NCI-H2227 (cell line): ENCODE results near the gene PSMD14.
A peak's percentile ranks its signal among the peaks of the same experiment; 100 is the strongest.

Experiments
- DNase-seq: peaks from one replicate; lab custom pipeline; 2025; ENCODE audit not compliant: unreplicated experiment; lab: John Stamatoyannopoulos, UW

Gene PSMD14

DNA sequence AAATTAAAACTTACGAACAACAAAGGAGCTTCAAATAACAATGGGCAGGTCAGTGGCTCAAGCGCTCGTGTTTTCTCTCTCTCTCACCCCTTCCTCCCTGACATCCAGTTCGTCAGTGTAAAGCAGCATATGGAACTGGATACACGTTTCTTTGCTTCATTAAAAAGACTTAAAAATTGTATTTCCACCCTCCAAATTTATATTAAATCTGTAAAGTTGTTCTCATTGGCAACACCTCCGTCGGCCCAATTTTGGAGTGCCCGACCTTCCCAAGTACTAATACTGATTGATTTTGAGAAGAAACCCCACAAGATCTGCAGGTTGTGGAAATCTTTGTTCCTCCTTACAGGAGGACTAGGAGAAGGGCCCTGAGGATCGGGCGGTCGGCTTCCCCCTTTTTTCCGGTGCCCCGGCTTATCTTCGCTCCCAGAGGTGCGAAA lies 110.1 kb downstream of the PSMD14 start:
- DNase-seq, result no peak

DNA sequence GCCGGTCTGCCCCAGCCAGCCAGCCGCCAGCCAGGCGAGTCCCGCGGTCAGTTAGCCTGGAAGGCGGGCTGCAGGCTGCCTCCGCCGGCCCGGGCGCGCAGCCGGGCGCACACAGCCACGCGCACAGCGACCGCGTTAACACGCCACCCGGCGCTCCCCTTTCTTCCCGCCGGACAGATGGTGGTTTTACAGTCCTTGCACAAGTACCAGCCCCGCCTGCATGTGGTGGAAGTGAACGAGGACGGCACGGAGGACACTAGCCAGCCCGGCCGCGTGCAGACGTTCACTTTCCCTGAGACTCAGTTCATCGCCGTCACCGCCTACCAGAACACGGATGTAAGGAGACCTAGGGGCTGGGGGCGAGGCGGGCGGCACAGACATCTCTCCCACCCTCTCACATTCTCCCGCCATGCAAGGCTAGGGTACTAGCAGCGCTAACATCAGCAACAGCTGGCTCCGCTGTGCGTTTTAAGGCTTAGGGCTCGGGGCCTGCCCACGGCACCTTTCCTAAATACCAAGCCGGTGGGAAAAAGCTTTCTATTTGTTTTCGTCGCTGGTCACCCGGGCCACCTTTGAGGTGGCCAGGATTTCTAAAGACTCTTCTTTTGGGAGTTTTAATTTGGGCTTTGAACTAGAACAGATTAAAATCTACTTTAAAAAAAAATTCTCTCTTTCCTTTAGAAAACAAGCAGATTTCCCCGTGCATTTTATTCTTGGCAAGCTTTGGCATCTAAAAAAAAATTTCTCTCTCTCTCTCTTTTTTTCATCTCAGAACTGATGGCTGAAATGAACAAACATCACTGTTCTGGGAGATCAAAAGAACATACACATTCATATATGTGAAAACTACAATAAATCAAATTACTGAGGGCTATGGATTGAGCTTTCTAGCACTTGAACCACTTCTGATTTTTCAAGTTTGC lies 110.8 kb downstream of the PSMD14 start:
- peak; percentile 78 for DNase-seq

DNA sequence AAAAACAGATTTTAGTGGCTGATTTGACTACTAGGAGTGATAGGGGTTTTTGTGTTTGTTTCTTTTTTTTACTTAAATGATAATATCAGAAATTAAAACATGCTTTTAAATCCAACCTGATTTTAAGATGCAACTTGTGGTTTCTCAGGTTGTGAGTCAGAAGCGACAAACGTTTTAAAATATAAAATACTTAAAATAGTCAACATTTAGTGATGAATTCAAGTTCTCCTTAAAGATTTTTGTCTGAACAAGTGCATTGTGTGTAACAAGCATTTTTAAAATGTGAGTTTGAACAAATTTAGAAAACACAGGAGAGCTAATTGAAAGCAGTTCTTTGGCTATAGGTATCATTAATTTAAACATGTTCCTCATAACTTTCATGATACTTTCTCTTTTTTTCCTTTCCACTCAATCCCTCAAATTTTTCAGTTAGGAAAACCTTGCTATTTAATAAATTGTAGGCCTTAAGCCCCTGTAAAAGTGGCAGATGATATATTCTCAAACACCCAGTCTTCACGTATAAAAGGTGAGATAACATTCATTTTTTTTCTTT lies 111.5 kb downstream of the PSMD14 start:
- no peak for DNase-seq

DNA sequence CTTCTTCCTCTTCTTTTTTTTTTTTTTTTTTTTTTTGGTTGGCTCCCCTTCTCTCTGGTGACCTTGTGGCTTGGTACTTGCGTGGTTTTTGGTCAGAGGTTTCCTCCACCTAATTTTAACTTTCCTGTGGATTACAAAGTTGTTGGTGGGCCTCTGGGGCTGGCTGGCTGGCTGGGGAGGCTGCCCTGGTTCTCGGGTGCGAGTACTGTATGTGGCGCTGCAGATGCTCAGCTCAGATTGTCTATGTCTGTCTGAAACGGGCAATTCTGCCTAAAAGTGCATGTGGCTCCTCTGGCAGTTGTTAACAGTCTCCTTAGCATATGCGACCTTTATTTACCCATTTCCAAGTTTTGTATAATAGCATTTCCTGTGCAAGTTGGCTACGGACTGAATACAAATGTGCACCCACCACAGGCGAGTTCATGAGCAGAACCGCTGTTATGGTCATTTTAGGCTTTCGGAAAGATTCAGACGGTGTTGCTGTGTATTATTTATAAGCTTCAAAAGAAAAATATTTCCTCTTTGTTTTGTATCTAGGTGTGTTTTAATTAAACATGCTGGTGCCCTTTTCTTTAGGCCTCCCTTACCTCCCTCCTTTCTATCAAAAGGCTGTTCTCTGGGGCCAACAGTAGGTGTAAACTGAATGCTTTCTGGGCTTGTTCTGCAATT lies 112.3 kb downstream of the PSMD14 start:
- no peak for DNase-seq

DNA sequence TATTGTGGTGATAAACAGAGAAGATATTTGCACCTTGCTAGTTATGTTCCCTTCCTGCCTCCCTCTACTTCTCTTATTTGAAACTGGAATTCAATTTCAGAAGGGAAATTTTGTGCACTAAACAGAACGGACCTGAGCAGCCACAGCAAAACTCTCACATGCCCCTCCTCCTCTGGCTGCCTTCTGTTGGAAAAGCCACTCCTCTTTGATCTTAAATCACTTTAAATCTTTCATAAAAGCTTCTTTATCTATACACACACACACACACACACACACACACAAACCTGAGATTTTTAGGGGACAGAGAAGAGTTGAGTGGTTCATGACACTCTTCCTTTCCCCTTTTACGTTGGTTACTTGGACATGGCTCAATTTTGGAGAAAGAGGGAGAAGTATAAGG lies 113.5 kb downstream of the PSMD14 start:
- no peak for DNase-seq

DNA sequence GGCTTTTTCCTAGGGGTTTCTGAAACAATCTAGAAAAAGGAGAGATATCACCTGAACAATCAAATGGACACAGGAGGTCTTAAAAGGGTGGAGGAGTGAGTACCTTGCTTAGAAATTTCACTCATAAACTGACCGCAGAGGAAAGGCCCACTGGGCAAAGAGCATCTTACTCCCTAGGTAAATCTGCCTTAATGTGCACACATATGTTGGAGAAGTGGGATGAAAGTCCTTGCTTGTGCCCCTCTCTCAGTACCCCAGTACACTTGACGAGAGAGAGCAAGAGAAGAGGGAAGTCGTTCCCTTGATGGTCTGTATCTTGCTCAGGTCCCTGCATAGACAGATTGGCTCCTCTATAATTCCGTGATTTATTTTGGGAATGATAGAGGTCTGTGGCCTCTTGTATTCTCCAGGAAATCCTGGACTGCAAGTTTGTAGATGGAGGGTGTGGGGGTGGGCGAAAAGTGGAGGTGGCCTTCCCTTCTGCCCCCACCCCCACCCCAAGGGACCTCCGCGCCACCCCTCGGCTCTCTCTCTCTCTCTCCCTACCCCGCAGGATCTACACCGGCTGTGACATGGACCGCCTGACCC lies 114.7 kb downstream of the PSMD14 start:
- DNase-seq, result no peak

DNA sequence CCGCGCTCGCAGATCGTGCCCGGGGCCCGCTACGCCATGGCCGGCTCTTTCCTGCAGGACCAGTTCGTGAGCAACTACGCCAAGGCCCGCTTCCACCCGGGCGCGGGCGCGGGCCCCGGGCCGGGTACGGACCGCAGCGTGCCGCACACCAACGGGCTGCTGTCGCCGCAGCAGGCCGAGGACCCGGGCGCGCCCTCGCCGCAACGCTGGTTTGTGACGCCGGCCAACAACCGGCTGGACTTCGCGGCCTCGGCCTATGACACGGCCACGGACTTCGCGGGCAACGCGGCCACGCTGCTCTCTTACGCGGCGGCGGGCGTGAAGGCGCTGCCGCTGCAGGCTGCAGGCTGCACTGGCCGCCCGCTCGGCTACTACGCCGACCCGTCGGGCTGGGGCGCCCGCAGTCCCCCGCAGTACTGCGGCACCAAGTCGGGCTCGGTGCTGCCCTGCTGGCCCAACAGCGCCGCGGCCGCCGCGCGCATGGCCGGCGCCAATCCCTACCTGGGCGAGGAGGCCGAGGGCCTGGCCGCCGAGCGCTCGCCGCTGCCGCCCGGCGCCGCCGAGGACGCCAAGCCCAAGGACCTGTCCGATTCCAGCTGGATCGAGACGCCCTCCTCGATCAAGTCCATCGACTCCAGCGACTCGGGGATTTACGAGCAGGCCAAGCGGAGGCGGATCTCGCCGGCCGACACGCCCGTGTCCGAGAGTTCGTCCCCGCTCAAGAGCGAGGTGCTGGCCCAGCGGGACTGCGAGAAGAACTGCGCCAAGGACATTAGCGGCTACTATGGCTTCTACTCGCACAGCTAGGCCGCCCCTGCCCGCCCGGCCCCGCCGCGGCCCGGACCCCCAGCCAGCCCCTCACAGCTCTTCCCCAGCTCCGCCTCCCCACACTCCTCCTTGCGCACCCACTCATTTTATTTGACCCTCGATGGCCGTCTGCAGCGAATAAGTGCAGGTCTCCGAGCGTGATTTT lies 115.5 kb downstream of the PSMD14 start:
- peak; percentile 65 for DNase-seq

DNA sequence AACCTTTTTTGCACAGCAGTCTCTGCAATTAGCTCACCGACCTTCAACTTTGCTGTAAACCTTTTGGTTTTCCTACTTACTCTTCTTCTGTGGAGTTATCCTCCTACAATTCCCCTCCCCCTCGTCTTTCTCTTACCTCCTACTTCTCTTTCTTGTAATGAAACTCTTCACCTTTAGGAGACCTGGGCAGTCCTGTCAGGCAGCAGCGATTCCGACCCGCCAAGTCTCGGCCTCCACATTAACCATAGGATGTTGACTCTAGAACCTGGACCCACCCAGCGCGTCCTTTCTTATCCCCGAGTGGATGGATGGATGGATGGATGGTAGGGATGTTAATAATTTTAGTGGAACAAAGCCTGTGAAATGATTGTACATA lies 116.2 kb downstream of the PSMD14 start:
- peak; percentile 51 for DNase-seq

DNA sequence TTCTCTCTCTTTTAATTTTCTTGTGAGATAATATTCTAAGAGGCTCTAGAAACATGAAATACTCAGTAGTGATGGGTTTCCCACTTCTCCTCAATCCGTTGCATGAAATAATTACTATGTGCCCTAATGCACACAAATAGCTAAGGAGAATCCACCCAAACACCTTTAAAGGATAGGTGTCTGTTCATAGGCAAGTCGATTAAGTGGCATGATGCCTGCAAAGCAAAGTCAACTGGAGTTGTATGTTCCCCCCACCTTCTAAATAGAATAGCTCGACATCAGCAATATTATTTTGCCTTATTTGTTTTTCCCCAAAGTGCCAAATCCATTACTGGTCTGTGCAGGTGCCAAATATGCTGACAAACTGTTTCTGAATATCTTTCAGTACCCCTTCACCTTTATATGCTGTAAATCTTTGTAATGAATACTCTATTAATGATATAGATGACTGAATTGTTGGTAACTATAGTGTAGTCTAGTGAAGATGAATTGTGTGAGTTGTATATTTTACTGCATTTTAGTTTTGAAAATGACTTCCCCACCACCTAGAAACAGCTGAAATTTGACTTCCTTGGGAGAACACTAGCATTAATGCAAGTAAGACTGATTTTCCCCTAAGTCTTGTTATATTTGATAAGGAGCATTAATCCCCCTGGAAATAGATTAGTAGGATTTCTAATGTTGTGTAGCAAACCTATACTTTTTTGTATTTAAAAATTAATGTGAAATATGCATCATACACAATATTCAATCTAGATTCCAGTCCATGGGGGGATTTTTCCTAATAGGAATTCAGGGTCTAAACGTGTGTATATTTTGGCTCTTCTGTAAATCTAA lies 116.9 kb downstream of the PSMD14 start:
- no peak for DNase-seq

DNA sequence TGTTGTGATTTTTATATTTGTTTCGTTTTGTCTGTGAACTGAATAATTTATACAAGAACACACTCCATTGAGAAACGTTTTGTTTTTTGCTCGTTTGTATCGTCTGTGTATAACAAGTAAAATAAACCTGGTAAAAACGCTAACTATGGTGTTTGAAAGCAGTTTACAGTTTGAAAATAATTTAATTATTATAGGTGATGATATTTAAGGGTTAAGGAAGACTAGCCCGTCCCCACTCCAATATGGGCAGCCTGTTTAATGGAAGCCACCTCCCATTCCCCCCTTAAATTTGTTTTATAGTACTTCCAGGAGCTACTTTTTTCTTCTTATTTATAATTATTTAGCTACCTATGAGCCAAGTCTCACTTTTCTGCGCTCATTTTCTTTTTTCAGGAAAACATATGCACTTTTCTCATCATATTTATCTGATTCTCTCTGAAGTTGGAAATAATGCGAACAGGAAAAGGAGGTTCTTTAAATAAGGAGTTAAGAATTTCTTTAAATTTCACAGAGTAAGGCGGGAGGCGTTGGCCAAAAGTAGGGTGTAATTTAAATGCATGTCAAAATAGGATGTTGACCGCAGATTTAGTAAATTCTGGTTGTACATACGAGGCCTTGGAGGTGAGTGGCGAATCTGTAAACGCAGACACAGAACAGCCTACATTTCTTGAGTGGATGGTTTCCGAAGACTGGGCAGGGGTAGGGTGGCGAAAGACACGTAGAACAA lies 117.7 kb downstream of the PSMD14 start:
- DNase-seq, result no peak

DNA sequence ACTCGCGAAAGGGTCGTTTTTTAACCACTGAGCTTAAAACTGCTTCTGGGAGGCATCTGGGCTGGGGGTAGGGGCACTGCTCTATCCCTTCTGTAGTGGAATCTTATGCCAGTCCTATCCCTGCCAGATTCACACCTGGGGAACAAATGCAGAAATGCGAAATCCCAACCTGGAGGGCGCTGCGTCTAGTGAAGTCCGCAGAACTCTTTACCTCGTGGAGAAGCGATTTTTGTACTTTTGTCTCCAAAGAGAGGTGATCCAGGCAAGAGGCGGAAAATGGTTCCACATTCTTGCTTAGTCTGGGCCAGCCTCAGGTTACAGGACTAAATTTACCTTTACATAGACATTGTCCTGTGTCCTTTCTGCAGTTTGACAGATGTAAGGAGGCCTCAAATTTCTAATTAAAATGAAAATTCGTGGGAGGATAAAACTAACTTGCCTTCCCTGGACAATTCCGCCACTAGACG lies 118.3 kb downstream of the PSMD14 start:
- no peak for DNase-seq

DNA sequence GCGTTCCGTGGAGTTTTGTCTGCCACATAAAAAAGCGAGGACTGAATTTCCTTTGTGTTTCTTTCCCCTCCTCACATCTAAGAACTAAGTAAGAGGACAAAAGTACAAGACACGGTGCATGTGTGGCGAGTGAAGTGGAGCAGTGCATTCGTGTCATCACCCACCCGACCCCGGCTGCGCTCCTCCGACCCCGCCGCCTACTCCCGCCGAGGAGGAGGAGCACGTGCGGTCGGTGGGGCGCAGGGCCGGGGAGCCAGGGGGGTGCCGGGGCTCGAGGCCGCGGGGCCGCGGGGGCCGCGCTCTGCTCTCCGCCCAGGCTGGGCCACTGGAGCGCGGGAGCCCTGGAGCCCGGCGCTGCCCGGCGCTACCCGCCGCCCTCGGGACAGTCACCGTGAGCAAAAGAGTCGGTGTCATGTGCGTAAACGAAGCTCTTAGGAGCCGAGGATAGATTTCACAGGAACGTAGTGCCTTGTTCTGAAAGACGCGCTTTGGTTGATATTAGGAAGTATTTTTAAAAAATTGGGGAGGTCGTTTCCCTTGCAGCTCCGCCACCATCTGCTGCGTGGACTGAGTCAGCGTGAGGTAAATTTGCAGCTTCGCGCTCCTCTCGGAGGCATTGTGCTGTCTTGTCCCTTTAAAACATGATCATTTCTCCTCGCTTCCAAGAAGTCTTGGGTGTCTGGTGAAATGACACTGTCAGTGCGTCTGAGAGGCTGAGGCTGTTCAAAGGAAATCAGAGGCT lies 118.9 kb downstream of the PSMD14 start:
- DNase-seq, result no peak

DNA sequence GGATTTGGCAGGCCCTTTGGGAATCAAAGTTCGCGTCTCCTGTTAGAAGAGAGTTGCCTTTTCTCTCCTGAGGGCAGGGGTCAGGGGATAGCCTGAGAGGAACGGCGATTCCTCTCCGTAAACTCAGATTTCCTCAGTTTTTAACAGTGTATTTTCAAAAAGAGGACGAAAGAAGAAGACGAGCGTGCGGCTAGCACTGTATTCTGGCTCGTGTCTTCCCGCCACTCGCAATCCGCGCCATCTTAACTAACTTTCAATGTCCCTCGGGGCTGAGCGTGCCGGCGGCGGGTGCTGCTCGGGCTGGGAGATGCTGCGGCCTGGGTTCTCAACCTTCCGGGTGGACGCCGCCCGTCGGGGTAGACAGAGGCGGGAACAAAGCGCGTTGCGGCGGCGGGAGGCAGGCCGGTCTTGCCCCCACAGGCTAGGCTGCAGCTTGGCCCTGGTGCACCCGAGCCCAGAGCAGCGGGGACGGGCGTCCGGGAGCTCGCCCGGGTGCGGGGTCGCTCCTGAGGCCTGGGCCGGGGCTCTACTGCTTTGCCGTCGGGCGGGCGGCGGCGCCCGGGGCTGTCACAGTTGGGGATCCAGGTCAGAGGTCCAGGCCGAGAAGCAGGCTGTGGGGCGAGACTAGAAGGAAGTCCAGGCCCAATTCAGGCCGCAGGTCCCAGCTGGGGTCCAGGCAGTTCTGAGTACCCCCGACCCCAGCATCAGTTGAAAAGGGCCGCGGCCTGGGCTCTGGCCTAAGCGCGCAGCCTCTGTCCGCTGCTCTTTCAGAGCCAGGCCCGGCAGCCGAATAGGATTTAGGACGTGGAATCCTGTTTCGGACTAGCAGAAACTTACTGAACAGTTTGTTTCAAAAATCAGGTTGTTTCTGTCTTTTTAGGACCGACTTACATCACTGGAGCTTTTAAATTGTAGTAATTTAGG lies 119.7 kb downstream of the PSMD14 start:
- DNase-seq, result no peak

DNA sequence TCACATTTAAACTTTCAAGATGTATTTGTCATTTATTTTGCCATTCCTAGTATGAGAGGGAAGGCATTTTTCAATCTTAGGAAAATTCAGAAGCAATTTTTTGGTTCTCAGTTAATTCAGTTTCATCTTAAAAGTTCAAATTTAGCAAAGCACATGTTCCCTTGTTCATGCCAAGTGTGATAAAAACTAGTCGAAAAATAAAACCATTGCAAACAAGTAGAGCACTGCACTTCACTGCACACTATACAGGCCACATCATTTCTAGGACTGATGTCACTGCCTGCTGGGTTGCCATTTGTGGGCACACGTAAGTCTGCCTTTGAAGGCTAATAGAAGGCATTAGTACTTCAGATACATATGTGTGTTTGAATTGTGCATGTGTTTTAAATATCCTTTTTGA lies 122.2 kb downstream of the PSMD14 start:
- DNase-seq, result no peak

DNA sequence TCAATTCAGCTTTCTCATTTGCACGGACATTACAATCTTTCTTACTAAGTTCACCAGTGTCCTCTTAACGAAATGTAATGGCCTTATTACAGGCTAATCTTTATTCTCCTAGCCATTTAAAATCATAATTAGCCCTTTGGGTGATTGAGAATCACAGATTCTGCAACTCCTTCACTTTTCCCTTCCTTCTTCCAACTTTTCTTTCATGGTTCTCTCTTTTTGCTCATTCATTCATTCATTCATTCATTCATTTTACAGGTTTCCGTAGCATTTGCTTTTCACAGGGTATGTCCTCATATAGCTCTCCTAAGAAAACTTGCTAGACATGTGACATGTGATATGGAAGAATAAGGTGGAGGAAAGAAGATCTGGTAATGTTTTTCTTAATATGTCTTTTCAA lies 123.9 kb downstream of the PSMD14 start:
- DNase-seq, result no peak

DNA sequence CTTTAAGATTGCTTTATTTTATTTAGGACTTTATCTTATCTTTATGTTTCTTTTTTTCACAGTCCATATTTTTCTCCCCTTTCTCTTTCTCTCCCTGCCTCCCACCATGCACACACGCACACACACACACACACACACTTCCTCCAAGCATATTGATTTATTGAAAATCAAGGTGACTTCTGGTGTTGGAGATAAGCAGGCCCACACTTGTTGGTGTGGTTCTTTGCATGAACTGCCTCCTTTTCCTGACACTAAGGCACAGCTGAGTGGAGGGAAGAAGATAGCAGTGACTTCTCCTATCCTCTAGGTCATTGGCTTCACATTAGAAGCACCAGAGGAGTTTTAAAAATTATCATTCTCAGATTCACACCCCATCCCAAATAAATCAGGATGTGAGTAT lies 125.9 kb downstream of the PSMD14 start:
- no peak for DNase-seq

DNA sequence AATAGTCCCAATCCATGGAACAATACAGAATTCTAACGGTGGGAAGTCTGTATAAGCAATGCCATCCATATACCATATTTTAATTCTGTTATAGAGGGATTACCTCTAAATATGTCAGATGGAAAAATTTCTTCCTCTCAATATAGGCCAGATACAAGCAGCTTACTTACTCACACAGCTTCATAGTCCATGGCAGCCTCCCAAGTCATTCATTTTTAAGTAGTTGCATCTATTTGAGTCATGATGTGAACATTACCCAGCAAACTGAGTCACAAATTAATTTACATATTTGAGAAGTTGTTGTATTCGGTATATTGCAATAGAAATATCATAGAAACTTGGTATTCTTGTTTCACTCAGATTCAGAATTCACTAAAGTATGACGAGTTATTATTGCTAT lies 128.2 kb downstream of the PSMD14 start:
- DNase-seq, result no peak
